Naive thymus-derived CD4-positive, alpha-beta T cell (primary cell): Measurements from ENCODE around the gene CCDC154. TPM values are rescaled to one million over a fixed set of nuclear protein-coding genes. Genes with fewer than 3 reads are reported as not detected.
"Not testable (repeated sequence)": the region's sequence is repeated elsewhere in the genome, so short reads cannot be mapped to it uniquely, and the experiment has no call there.

ENCODE experiments used
- ATAC-seq: fragments of 150-1000 bp; cut with Tn5 transposase; 2 replicates; pipeline ENCODE4 v1.10.0; 2021; ENCODE audit warnings: mild to moderate bottlenecking, moderate library complexity
- CTCF ChIA-PET: fragments of 350-600 bp; sonication (Branson Sonifier 250); formaldehyde crosslinking; loops from one replicate; lab custom pipeline; 2021; ENCODE audit warnings: antibody characterized with exemption; lab: Charles Lee
- POLR2A ChIA-PET: fragments of 350-600 bp; sonication (Branson Sonifier 250); formaldehyde crosslinking; loops from one replicate; lab custom pipeline; 2021; ENCODE audit warnings: antibody characterized with exemption, inconsistent platforms; lab: Charles Lee
- DNase-seq, 9 donors: peaks; one replicate each; pipeline versions ENCODE4 v3.0.0 to v3.0.0-alpha.2; 2020 to 2022; ENCODE audit warnings: mixed read lengths in 1 of 9
- H3K27ac ChIP-seq: one replicate; pipeline ENCODE4 v1.7.0; 2013; ENCODE audit warnings: mild to moderate bottlenecking, low read depth, low read length, moderate library complexity
- H3K27me3 ChIP-seq, 2 donors: one replicate each; pipeline ENCODE4 v1.7.0; 2013; ENCODE audit warnings: low read length in 2 of 2, mild to moderate bottlenecking in 2 of 2, moderate library complexity in 2 of 2; ENCODE audit not compliant: control insufficient read depth in 2 of 2, insufficient read depth in 2 of 2
- H3K36me3 ChIP-seq, 3 experiments: 1 replicate in 2 of 3; 2 replicates in 1 of 3; pipeline ENCODE4 v1.7.0; 2013; ENCODE audit warnings: low read length in 3 of 3, mild to moderate bottlenecking in 3 of 3, moderate library complexity in 1 of 3; ENCODE audit not compliant: insufficient read depth in 3 of 3, control insufficient read depth in 2 of 3
- H3K4me1 ChIP-seq, 2 donors: one replicate each; pipeline ENCODE4 v1.7.0; 2013; ENCODE audit warnings: low read length in 2 of 2, mild to moderate bottlenecking in 2 of 2, moderate library complexity in 1 of 2; ENCODE audit not compliant: control insufficient read depth in 2 of 2, insufficient read depth in 2 of 2
- H3K4me3 ChIP-seq: 2 replicates; pipeline ENCODE4 v1.7.0; 2013; ENCODE audit warnings: mild to moderate bottlenecking, low read length
- H3K9me3 ChIP-seq, 3 experiments: 1 replicate in 2 of 3; 2 replicates in 1 of 3; pipeline ENCODE4 v1.7.0; 2013; ENCODE audit warnings: low read length in 3 of 3; ENCODE audit not compliant: control insufficient read depth in 2 of 3
- H3K27ac Mint-ChIP-seq, 9 donors: one replicate each; pipeline ENCODE4 v1.8.0; 2020 to 2022; ENCODE audit warnings: mixed read lengths in 9 of 9, mild to moderate bottlenecking in 8 of 9, moderate library complexity in 5 of 9, inconsistent platforms in 2 of 9
- H3K27me3 Mint-ChIP-seq, 5 donors: one replicate each; pipeline ENCODE4 v1.8.0; 2021 to 2022; ENCODE audit warnings: mixed read lengths in 5 of 5, mild to moderate bottlenecking in 1 of 5
- H3K36me3 Mint-ChIP-seq, 5 donors: one replicate each; pipeline ENCODE4 v1.8.0; 2020 to 2022; ENCODE audit warnings: mixed read lengths in 5 of 5, mild to moderate bottlenecking in 3 of 5, inconsistent platforms in 1 of 5
- H3K4me1 Mint-ChIP-seq, 7 donors: one replicate each; pipeline ENCODE4 v1.8.0; 2020 to 2022; ENCODE audit warnings: mixed read lengths in 7 of 7, mild to moderate bottlenecking in 3 of 7, inconsistent platforms in 1 of 7
- H3K4me3 Mint-ChIP-seq, 10 donors: one replicate each; pipeline ENCODE4 v1.8.0; 2020 to 2022; ENCODE audit warnings: mild to moderate bottlenecking in 10 of 10, mixed read lengths in 10 of 10, moderate library complexity in 6 of 10, inconsistent platforms in 2 of 10
- H3K9me3 Mint-ChIP-seq, 11 donors: one replicate each; pipeline ENCODE4 v1.8.0; 2020 to 2022; ENCODE audit warnings: mixed read lengths in 11 of 11, mild to moderate bottlenecking in 4 of 11, inconsistent platforms in 1 of 11, moderate library complexity in 1 of 11
- intact Hi-C, 2 donors: fragments of 100-400 bp; cut with micrococcal nuclease; formaldehyde crosslinking; loops; one replicate each; pipeline ENCODE4 v1.15.1; 2023
- polyA plus RNA-seq, 2 donors: library from polyadenylated mRNA; unstranded; fragments of 300-500 nt; fragmentation: Illumina TruSeq; gene quantifications; one replicate each; pipeline ENCODE4 v1.2.3, GENCODE V29; 2021
- total RNA-seq, 6 experiments: library from RNA in 5 of 6; stranded (reverse) in 5 of 6; gene quantifications; 1 replicate in 5 of 6; 2 replicates in 1 of 6; pipeline ENCODE4 v1.2.3 and lab custom pipeline; 2021 to 2026

Gene CCDC154
- total and polyA plus RNA-seq, 7 experiments from 2014 or later: 3.6 to 19.1 (median 8.9) TPM; not detected in 2

- POLR2A ChIA-PET: no interaction called here
- ATAC-seq: no peak
- Histone ChIP-seq H3K4me3 (no peak overlapping the region), H3K9me3 (no peaks in the 10 kb centered on the region), H3K36me3 (no peaks in the 10 kb centered on the region), H3K27me3 (no peaks in the 10 kb centered on the region), H3K27ac (no peak overlapping the region), H3K4me1 (no peaks in the 10 kb centered on the region)
- Mint-ChIP-seq H3K36me3 (no peaks in the 10 kb centered on the region), H3K27ac (no peak overlapping the region), H3K27me3 (peaks cover 0 to 3% (median 0%) of the 10 kb centered on the region in 5 donors), H3K9me3 (no peaks in the 10 kb centered on the region), H3K4me1 (peaks cover 0 to 4% (median 0%) of the 10 kb centered on the region in 7 donors), H3K4me3 (no peak overlapping the region)
- intact Hi-C loops: no loop called here
- no peak for DNase-seq
- CTCF ChIA-PET: no interaction called here
These were observed 37.8 kb upstream of the CCDC154 start for GRCh38 chr16:1481906-1482835.

GRCh38 chr16:1478937-1479336 is 34.6 kb upstream of the CCDC154 start:
- peaks cover 10% of the 10 kb centered on the region in 2 donors for H3K4me1 ChIP-seq
- DNase-seq, H3K9me3 Mint-ChIP-seq, H3K27ac ChIP-seq, H3K9me3 ChIP-seq, CTCF ChIA-PET, H3K4me3 ChIP-seq, H3K27ac Mint-ChIP-seq, H3K36me3 ChIP-seq, H3K27me3 ChIP-seq, H3K4me3 Mint-ChIP-seq, H3K36me3 Mint-ChIP-seq, H3K27me3 Mint-ChIP-seq, ATAC-seq: not testable (repeated sequence)
- peaks cover 0 to 15% (median 11%) of the 10 kb centered on the region in 7 donors for H3K4me1 Mint-ChIP-seq
- intact Hi-C loops: loop anchor here in 1 of 2 donors (10.0 kb wide), 1 partner anchor 56 kb away; the partner anchor contains the start of gene TMEM204
- POLR2A ChIA-PET: interaction anchor here (0.7 to 1.7 kb wide), 2 partner anchors 59 to 533 kb away, joined by 3 to 5 read pairs; no protein-coding TSS in a partner anchor

GRCh38 chr16:1477033-1477432 is 32.7 kb upstream of the CCDC154 start:
- Histone ChIP-seq H3K27me3 (no peaks in the 10 kb centered on the region), H3K9me3 (no peaks in the 10 kb centered on the region), H3K4me3 (no peak overlapping the region), H3K4me1 (peaks cover 13 to 20% of the 10 kb centered on the region in 2 donors), H3K27ac (no peak overlapping the region), H3K36me3 (no peaks in the 10 kb centered on the region)
- H3K27me3 Mint-ChIP-seq: peaks cover 0 to 3% (median 0%) of the 10 kb centered on the region in 5 donors
- H3K27ac Mint-ChIP-seq: peak overlapping the region in 1 of 9 donors; percentile 67
- H3K36me3 Mint-ChIP-seq: no peaks in the 10 kb centered on the region
- H3K9me3 Mint-ChIP-seq: no peaks in the 10 kb centered on the region
- ChIA-PET POLR2A (interaction anchor here (1.9 kb wide), 1 partner anchor 16 kb away, joined by 4 read pairs; no protein-coding TSS in a partner anchor), CTCF (no interaction called here)
- H3K4me3 Mint-ChIP-seq: peak overlapping the region in 2 of 10 donors; percentile 29 to 82
- DNase-seq: no peak
- no peak for ATAC-seq
- peaks cover 9 to 32% (median 21%) of the 10 kb centered on the region in 7 donors for H3K4me1 Mint-ChIP-seq
- intact Hi-C loops: loop anchor here in 1 of 2 donors (10.0 kb wide), 1 partner anchor 58 kb away; the partner anchor contains the start of gene TMEM204

GRCh38 chr16:1475552-1476114 is 31.3 kb upstream of the CCDC154 start:
- Histone ChIP-seq H3K36me3 (no peaks in the 10 kb centered on the region), H3K27ac (peak overlapping the region; percentile 100), H3K4me3 (peak overlapping the region; percentile 67), H3K27me3 (no peaks in the 10 kb centered on the region), H3K4me1 (peaks cover 13 to 20% of the 10 kb centered on the region in 2 donors), H3K9me3 (no peaks in the 10 kb centered on the region)
- POLR2A ChIA-PET: interaction anchor here (0.6 to 1.4 kb wide), 4 partner anchors 18 to 246 kb away, joined by 3 to 6 read pairs (median 4); partner anchors contain the start of genes IFT140 and TELO2
- no peak for DNase-seq
- CTCF ChIA-PET: no interaction called here
- Mint-ChIP-seq H3K4me1 (peaks cover 13 to 46% (median 35%) of the 10 kb centered on the region in 7 donors), H3K27me3 (no peaks in the 10 kb centered on the region), H3K9me3 (no peaks in the 10 kb centered on the region), H3K36me3 (no peaks in the 10 kb centered on the region), H3K27ac (peak overlapping the region; percentile 77 to 95 (median 88)), H3K4me3 (peak overlapping the region; percentile 79 to 90 (median 85))
- intact Hi-C loops: loop anchor here (1.0 to 10.0 kb wide), 9 partner anchors 18 to 297 kb away; partner anchors contain the start of genes CRAMP1 (in 2 of the 2), IFT140 (in 2 of the 2), TELO2 (in 2 of the 2) and TMEM204 (in 2 of the 2)
- ATAC-seq: no peak

GRCh38 chr16:1474796-1475551 is 30.6 kb upstream of the CCDC154 start, which contains the start of gene CLCN7:
Gene CLCN7, minus strand, starts transcription at chr16:1475028. Its CDS starts 54 bp downstream, at chr16:1474974.
- Histone ChIP-seq H3K4me1 (peaks cover 13 to 20% of the 10 kb centered on the region in 2 donors), H3K9me3 (no peaks in the 10 kb centered on the region), H3K27ac (peak within 1 kb of the TSS; percentile 100), H3K27me3 (no peaks in the 10 kb centered on the region), H3K4me3 (peak within 1 kb of the TSS; percentile 67), H3K36me3 (no peaks in the 10 kb centered on the region)
- intact Hi-C loops: loop anchor here (1.0 to 10.0 kb wide), 9 partner anchors 18 to 298 kb away; partner anchors contain the start of genes CRAMP1 (in 2 of the 2), IFT140 (in 2 of the 2), TELO2 (in 2 of the 2) and TMEM204 (in 2 of the 2)
- H3K27me3 Mint-ChIP-seq: no peaks in the 10 kb centered on the region
- peak; percentile 91 for ATAC-seq
- peak; percentile 79 to 95 (median 84) for DNase-seq
- H3K4me3 Mint-ChIP-seq: peak within 1 kb of the TSS; percentile 80 to 90 (median 85)
- ChIA-PET POLR2A (interaction anchor here (0.6 kb wide), 1 partner anchor 247 kb away, joined by 4 read pairs; no protein-coding TSS in a partner anchor), CTCF (no interaction called here)
- H3K36me3 Mint-ChIP-seq: no peaks in the 10 kb centered on the region
- H3K27ac Mint-ChIP-seq: peak within 1 kb of the TSS; percentile 77 to 95 (median 88)
- peaks cover 18 to 52% (median 42%) of the 10 kb centered on the region in 7 donors for H3K4me1 Mint-ChIP-seq
- H3K9me3 Mint-ChIP-seq: no peaks in the 10 kb centered on the region
